Loucy (cell line): Measurements from ENCODE around the gene PLA2G2E.

Experiments used
- CTCF ChIP-seq: fragments of 200-600 bp; sonication (generic); conservative IDR thresholded peaks from 2 replicates; pipeline ENCODE4 v1.5.1; 2014; ENCODE audit warnings: mild to moderate bottlenecking, antibody characterized with exemption, low read length
- EZH2phosphoT487 ChIP-seq: fragments of 200-600 bp; IDR thresholded peaks from 2 replicates; pipeline ENCODE4 v1.6.1; 2018; ENCODE audit warnings: antibody characterized with exemption, mild to moderate bottlenecking, moderate library complexity, borderline replicate concordance

GRCh38 chr1:19885821-19886220 is 37.6 kb downstream of the PLA2G2E start:
- TF ChIP-seq CTCF = no peak
- no peak for TF ChIP-seq EZH2phosphoT487
